ENCODE data around the gene OPA3.

DNA sequence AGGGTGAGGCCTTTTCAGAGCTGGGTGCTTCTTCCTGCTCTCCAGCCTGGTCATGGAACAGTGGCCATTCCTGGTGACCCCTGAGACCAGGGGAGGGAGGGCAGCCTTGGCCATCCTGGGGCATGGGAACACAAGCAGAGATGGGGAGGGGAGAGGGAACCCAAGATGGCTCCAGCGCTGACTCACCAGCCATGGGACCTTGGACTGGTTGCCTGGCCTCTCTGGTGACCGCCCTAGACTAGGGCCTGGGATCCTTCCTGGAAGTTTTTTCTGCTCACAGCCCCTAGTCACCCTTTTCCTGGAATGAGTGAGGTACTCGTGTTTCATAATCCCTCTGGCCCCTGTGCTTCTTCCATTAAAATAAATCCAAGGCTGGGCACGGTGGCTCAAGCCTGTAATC lies 3.3 kb upstream of the OPA3 start:
- TF ChIP-seq, protein P1, sequence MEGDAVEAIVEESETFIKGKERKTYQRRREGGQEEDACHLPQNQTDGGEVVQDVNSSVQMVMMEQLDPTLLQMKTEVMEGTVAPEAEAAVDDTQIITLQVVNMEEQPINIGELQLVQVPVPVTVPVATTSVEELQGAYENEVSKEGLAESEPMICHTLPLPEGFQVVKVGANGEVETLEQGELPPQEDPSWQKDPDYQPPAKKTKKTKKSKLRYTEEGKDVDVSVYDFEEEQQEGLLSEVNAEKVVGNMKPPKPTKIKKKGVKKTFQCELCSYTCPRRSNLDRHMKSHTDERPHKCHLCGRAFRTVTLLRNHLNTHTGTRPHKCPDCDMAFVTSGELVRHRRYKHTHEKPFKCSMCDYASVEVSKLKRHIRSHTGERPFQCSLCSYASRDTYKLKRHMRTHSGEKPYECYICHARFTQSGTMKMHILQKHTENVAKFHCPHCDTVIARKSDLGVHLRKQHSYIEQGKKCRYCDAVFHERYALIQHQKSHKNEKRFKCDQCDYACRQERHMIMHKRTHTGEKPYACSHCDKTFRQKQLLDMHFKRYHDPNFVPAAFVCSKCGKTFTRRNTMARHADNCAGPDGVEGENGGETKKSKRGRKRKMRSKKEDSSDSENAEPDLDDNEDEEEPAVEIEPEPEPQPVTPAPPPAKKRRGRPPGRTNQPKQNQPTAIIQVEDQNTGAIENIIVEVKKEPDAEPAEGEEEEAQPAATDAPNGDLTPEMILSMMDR (conservative IDR thresholded peaks at IDR 0.05; ENCODE audit: low read depth, low read length) = no peak
- no peak for TF ChIP-seq EZH2 (IDR thresholded peaks at IDR 0.05; ENCODE audit: borderline replicate concordance, low read depth, low read length, poor library complexity, severe bottlenecking)
